Stomach smooth muscle (tissue), 2 donors: Measurements from ENCODE around the gene GLIS1.

Experiments used
- H3K27ac ChIP-seq: one replicate; pipeline ENCODE4 v1.7.0; 2013; ENCODE audit warnings: mild to moderate bottlenecking, low read length, inconsistent platforms
- H3K27me3 ChIP-seq, 2 donors: one replicate each; pipeline ENCODE4 v1.7.0; 2013; ENCODE audit warnings: low read length in 2 of 2; ENCODE audit not compliant: insufficient read depth in 2 of 2, control insufficient read depth in 1 of 2
- H3K36me3 ChIP-seq, 2 donors: one replicate each; pipeline ENCODE4 v1.7.0; 2013; ENCODE audit warnings: low read length in 2 of 2; ENCODE audit not compliant: control insufficient read depth in 2 of 2, insufficient read depth in 2 of 2
- H3K4me1 ChIP-seq: one replicate; pipeline ENCODE4 v1.7.0; 2013; ENCODE audit warnings: low read length; ENCODE audit not compliant: control insufficient read depth, insufficient read depth
- H3K4me3 ChIP-seq, 2 donors: one replicate each; pipeline ENCODE4 v1.7.0; 2013; ENCODE audit warnings: low read length in 2 of 2
- H3K9ac ChIP-seq, 2 donors: one replicate each; pipeline ENCODE4 v1.7.0; 2013; ENCODE audit warnings: low read length in 2 of 2, mild to moderate bottlenecking in 1 of 2
- H3K9me3 ChIP-seq, 2 donors: one replicate each; pipeline ENCODE4 v1.7.0; 2013; ENCODE audit warnings: low read length in 2 of 2; ENCODE audit not compliant: control insufficient read depth in 2 of 2
- donor health status: healthy.
- donor health status: Pancreatic carcinoma.

The GLIS1 gene

GRCh38 chr1:53686091-53686964 lies 52.6 kb downstream of the GLIS1 start:
- Histone ChIP-seq H3K9ac (no peak overlapping the region), H3K36me3 (no peaks in the 10 kb centered on the region), H3K9me3 (no peaks in the 10 kb centered on the region), H3K27ac (no peak overlapping the region), H3K27me3 (peaks cover 22 to 46% of the 10 kb centered on the region in 2 donors), H3K4me1 (no peaks in the 10 kb centered on the region), H3K4me3 (no peak overlapping the region)

DNA sequence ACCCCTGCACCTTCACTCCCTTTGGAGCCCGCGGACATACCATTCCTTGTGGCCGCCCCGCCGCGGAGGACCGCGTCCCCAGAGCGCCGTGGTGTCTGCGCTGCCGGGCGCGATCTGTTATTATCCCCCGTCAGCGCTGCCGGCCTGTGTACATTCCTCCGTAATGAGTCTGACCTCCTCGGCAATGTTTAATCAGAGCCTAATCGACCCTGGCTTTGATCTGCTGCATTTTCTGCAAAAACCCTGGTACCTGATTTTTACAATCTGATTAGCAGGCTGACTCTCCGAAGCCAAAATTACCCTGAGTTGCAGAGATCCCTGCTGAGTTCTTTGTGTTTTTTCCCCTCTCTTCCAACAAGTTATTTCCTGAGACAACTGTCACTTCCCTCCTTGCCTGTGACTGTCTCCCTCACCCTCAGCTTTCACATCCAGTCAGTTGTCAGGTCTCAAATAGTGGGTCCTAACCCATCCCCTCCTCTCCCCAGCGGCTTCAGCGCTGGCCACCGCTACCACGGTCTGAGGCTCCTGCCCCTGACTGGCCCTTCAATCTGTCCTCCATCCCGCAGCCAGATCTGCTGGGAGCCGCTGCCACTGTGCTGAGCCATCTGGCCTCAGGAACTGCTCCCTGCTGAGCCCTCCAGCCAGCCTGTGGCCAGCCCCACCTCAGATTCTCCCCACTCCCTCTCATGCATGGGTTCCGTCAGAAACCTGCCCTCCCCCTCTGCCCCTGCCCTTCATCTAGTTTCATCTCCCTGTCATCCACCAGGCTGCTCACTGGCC lies 53.5 kb downstream of the GLIS1 start:
- Histone ChIP-seq H3K36me3 (no peaks in the 10 kb centered on the region), H3K4me3 (no peak overlapping the region), H3K9ac (no peak overlapping the region), H3K27ac (no peak overlapping the region), H3K4me1 (no peaks in the 10 kb centered on the region), H3K27me3 (peaks cover 22 to 45% of the 10 kb centered on the region in 2 donors), H3K9me3 (no peaks in the 10 kb centered on the region)

GRCh38 chr1:53684741-53685140 lies 54.2 kb downstream of the GLIS1 start:
- Histone ChIP-seq H3K27ac (no peak overlapping the region), H3K27me3 (peaks cover 22 to 43% of the 10 kb centered on the region in 2 donors)

GRCh38 chr1:53683986-53684740 lies 54.8 kb downstream of the GLIS1 start:
- Histone ChIP-seq H3K4me3 (no peak overlapping the region), H3K9ac (no peak overlapping the region), H3K36me3 (no peaks in the 10 kb centered on the region), H3K4me1 (no peaks in the 10 kb centered on the region), H3K9me3 (no peaks in the 10 kb centered on the region), H3K27ac (no peak overlapping the region), H3K27me3 (peaks cover 22 to 43% of the 10 kb centered on the region in 2 donors)

More at GRCh38 chr1:53684741-53685140, 54.2 kb downstream of the GLIS1 start:
- Histone ChIP-seq H3K9ac (no peak overlapping the region), H3K4me3 (no peak overlapping the region), H3K36me3 (no peaks in the 10 kb centered on the region), H3K9me3 (no peaks in the 10 kb centered on the region), H3K4me1 (no peaks in the 10 kb centered on the region)

GRCh38 chr1:53682881-53683280 lies 56.1 kb downstream of the GLIS1 start:
- H3K9me3 ChIP-seq = no peaks in the 10 kb centered on the region
- H3K27me3 ChIP-seq = peaks cover 20 to 40% of the 10 kb centered on the region in 2 donors
- H3K9ac ChIP-seq = no peak overlapping the region
- no peaks in the 10 kb centered on the region for H3K4me1 ChIP-seq
- H3K4me3 ChIP-seq = no peak overlapping the region
- no peaks in the 10 kb centered on the region for H3K36me3 ChIP-seq
- H3K27ac ChIP-seq = no peak overlapping the region

GRCh38 chr1:53681977-53682685 lies 56.8 kb downstream of the GLIS1 start:
- no peak overlapping the region for H3K4me3 ChIP-seq
- H3K27me3 ChIP-seq = peaks cover 20 to 37% of the 10 kb centered on the region in 2 donors
- no peaks in the 10 kb centered on the region for H3K9me3 ChIP-seq
- no peak overlapping the region for H3K27ac ChIP-seq
- no peak overlapping the region for H3K9ac ChIP-seq
- no peaks in the 10 kb centered on the region for H3K4me1 ChIP-seq
- no peaks in the 10 kb centered on the region for H3K36me3 ChIP-seq

- Histone ChIP-seq H3K9me3 (no peaks in the 10 kb centered on the region), H3K36me3 (no peaks in the 10 kb centered on the region), H3K9ac (no peak overlapping the region), H3K4me3 (no peak overlapping the region), H3K4me1 (no peaks in the 10 kb centered on the region), H3K27ac (no peak overlapping the region), H3K27me3 (peaks cover 19 to 33% of the 10 kb centered on the region in 2 donors)
Measured at GRCh38 chr1:53681351-53681976, 57.5 kb downstream of the GLIS1 start.

DNA sequence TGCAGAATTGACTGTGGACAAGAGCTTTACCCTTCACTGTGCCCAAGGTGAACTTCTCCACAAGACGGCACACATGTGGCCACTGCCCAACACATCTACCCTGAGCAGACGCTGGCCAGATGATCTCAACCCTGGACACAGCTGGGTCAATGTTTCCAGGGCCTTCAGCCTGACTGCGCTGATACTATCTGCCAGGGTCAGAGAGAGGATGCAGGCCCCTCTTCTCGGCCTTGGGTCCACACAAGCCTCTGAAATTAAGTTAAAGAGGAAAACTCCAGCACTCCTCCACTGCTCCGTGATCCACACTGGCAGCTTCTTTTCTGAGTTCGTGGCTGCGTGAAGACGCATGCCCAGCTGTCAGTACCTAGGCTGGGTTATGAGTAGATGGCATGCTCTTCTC lies 58.1 kb downstream of the GLIS1 start:
- no peak overlapping the region for H3K9ac ChIP-seq

DNA sequence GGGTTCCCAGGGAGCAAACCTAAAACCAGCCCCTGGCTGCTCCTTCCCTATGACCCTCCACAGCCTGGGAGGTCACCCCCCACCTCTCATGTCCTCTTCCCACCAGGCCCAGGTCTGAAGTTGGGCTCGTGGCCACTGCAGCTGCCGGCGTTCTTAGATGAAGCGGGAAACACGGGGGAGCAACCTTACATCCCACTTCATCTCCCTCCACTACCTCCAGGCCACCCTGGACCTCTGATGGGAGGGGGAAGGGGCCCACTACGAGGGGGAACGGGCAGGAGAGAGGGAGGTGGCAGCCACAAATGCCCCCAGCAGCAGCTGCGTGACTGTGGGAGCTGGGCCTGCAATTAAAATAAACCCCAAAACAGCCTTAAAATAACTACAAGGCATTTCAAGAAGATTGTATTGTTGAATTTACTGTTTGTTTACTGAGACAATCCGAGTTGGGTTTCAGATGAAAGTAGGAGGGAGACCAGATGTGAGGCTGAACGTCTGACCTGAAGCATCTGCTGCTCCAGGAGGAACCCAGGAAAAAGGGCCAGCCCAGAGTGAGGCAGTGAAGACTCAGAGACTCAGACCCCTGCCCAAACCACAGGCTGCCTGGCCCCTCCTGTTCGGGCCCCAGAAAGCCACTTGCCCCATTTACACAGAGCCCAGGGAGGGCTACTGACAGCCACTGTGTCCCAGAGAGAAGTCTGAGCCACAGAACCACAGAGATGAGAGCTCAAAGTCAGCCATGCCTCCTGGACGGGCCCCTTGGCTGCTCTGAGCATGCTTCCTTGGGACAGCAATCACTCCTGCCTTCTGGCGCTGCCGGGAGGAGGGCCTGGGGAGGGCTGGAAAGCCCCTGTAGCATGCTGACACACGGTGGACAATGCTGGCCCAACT lies 59.8 kb downstream of the GLIS1 start:
- no peaks in the 10 kb centered on the region for H3K4me1 ChIP-seq
- no peaks in the 10 kb centered on the region for H3K36me3 ChIP-seq
- H3K27ac ChIP-seq = no peak overlapping the region
- H3K27me3 ChIP-seq = peaks cover 4 to 18% of the 10 kb centered on the region in 2 donors
- H3K9me3 ChIP-seq = no peaks in the 10 kb centered on the region
- H3K9ac ChIP-seq = no peak overlapping the region
- H3K4me3 ChIP-seq = no peak overlapping the region

More for the DNA sequence above, 58.1 kb downstream of the GLIS1 start:
- Histone ChIP-seq H3K4me1 (no peaks in the 10 kb centered on the region), H3K27me3 (peaks cover 16 to 29% of the 10 kb centered on the region in 2 donors), H3K36me3 (no peaks in the 10 kb centered on the region), H3K9me3 (no peaks in the 10 kb centered on the region), H3K27ac (no peak overlapping the region), H3K4me3 (no peak overlapping the region)
